Spleen (tissue), 11 donors: ENCODE measurements around the gene ESYT2. TPM values are rescaled to one million over a fixed set of nuclear protein-coding genes. Genes with fewer than 3 reads are reported as not detected.
A peak's percentile ranks its signal among the peaks of the same experiment; 100 is the strongest.

Experiments used
- DNase-seq: peaks from one replicate; pipeline ENCODE4 v3.0.0-alpha.2; 2020
- H3K27ac ChIP-seq, 8 donors: fragments of 200-600 bp; sonication (generic) in 7 of 8; 1 replicate in 4 of 8; 2 replicates in 4 of 8; pipeline versions ENCODE4 v1.5.0 to v1.8.0; 2016 to 2021; ENCODE audit warnings: inconsistent platforms in 4 of 8, mild to moderate bottlenecking in 4 of 8, moderate library complexity in 1 of 8
- H3K27me3 ChIP-seq, 7 donors: fragments of 200-600 bp; sonication (generic) in 6 of 7; replicated peaks in 1 of 7; 1 replicate in 4 of 7; 2 replicates in 3 of 7; pipeline versions ENCODE4 v1.5.0 to v1.8.0; 2016 to 2021; ENCODE audit warnings: inconsistent platforms in 3 of 7, mild to moderate bottlenecking in 1 of 7
- H3K36me3 ChIP-seq, 6 donors: fragments of 200-600 bp; sonication (generic) in 5 of 6; 1 replicate in 4 of 6; 2 replicates in 2 of 6; pipeline versions ENCODE4 v1.5.0 to v1.8.0; 2016 to 2021; ENCODE audit warnings: inconsistent platforms in 2 of 6
- H3K4me1 ChIP-seq, 6 donors: fragments of 200-600 bp; sonication (generic) in 5 of 6; 1 replicate in 3 of 6; 2 replicates in 3 of 6; pipeline versions ENCODE4 v1.5.0 to v1.8.0; 2016 to 2021; ENCODE audit warnings: inconsistent platforms in 3 of 6
- H3K4me3 ChIP-seq, 8 donors: fragments of 200-600 bp; sonication (generic) in 7 of 8; 1 replicate in 4 of 8; 2 replicates in 4 of 8; pipeline versions ENCODE4 v1.5.0 to v1.8.0; 2016 to 2021; ENCODE audit warnings: inconsistent platforms in 4 of 8, mild to moderate bottlenecking in 4 of 8, moderate library complexity in 2 of 8
- H3K9me3 ChIP-seq, 8 donors: fragments of 200-600 bp; sonication (generic) in 7 of 8; 1 replicate in 4 of 8; 2 replicates in 4 of 8; pipeline versions ENCODE4 v1.5.0 to v1.8.0; 2016 to 2021; ENCODE audit warnings: inconsistent platforms in 4 of 8
- POLR2A ChIP-seq, 3 donors: fragments of 450-650 bp; IDR thresholded peaks; one replicate each; pipeline ENCODE4 v1.5.1; 2017; ENCODE audit warnings: antibody characterized with exemption in 3 of 3, mild to moderate bottlenecking in 1 of 3
- POLR2AphosphoS5 ChIP-seq, 3 donors: sonication (generic); formaldehyde crosslinking; IDR thresholded peaks; one replicate each; pipeline ENCODE4 v1.5.1; 2017; ENCODE audit warnings: antibody characterized with exemption in 3 of 3
- WGBS, 5 donors: extraction: QIAGEN DNeasy Blood & Tissue Kit in 3 of 5; methylation state at CpG; one replicate each; pipeline versions ENCODE4 v1.1.5 to v1.1.7; 2013 to 2018; 5-methylcytosine and 5-hydroxymethylcytosine counted together
- intact Hi-C: fragments of 100-400 bp; cut with DNase I; formaldehyde crosslinking; loops from one replicate; pipeline ENCODE4 v1.15.0; 2023; ENCODE audit warnings: low total_unique reads
- polyA plus RNA-seq, 3 donors: library from polyadenylated mRNA; stranded (reverse); fragments of 200-250 nt; gene quantifications; one replicate each; pipeline ENCODE4 v1.2.1, GENCODE V29; 2013
- total RNA-seq, 7 donors: library from RNA; depleted of rRNA in 3 of 7; stranded (reverse); fragments of >200 nt in 3 of 7; fragmentation: NEBNext Ultra II Directional in 4 of 7; extraction: Animal tissue kit (Norgen Biotek cat#: 25700) in 4 of 7; gene quantifications; one replicate each; pipeline versions ENCODE4 v1.1.0 to v1.2.1, GENCODE V29; 2016 to 2021
- TF ChIP-seq, protein P1 (sequence below), 11 experiments: fragments of 200-600 bp in 7 of 11; fragments of 450-650 bp in 4 of 11; sonication (generic) in 4 of 11; IDR thresholded peaks in 8 of 11; conservative IDR thresholded peaks in 3 of 11; 1 replicate in 7 of 11; 2 replicates in 4 of 11; pipeline versions ENCODE4 v1.4.0 to v1.8.0; 2016 to 2021; ENCODE audit warnings: antibody characterized with exemption in 11 of 11, inconsistent platforms in 4 of 11, mild to moderate bottlenecking in 1 of 11
- donor health status: healthy with polysubstance abuse.
- donor health status: DM: no; HTN: no; CAD: no; lungs with moderate emphysema.
- donor health status: DM: no; HTN: no; CAD: no.
- donor health status: Bipolar disorder and iron deficiency.
- donor health status: healthy.
- donor health status: DM: no; HTN: no; CAD: no.
- donor health status: DM: yes; HTN: yes; CAD: no.

The ESYT2 gene
- total and polyA plus RNA-seq, 10 donors, result 6.6 to 61.0 (median 45.9) TPM

DNA sequence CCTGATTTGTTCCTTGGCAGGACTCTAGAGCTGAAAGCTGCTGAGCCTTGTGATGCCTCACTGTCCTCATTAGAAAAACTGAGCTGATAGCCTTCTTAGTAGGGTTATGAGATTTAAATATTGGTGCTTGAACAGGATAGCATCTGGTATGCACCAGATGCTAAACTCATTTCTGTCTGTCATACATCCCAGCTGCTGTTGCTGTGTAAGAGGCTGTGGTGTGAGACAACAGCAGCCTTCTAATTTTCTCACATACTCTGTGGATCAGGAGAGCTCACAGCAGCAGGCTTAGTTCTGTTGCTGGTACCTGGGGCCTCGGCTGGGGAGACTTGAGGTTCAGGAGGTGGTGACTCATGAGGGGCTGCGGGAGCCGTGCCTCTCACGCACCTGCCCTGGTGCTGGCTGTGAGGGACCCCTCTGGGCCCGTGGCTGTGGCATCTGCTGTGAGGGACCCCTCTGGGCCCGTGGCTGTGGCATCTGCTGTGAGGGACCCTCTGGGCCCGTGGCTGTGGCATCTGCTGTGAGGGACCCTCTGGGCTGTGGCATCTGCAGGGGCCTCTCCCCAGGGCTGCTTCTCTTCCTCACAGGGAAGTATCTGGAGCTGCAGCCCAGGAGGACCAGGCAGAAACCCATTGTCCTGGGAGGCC lies 39.6 kb upstream of the ESYT2 start:
- DNase-seq, result no peak
- Histone ChIP-seq H3K4me3 (no peak overlapping the region), H3K4me1 (peaks cover 7 to 24% (median 12%) of the 10 kb centered on the region in 6 donors), H3K27me3 (no peaks in the 10 kb centered on the region), H3K9me3 (no peaks in the 10 kb centered on the region), H3K36me3 (peaks cover 0 to 39% (median 13%) of the 10 kb centered on the region in 6 donors), H3K27ac (no peak overlapping the region)
- intact Hi-C loops, result no loop called here
- TF ChIP-seq, protein P1, sequence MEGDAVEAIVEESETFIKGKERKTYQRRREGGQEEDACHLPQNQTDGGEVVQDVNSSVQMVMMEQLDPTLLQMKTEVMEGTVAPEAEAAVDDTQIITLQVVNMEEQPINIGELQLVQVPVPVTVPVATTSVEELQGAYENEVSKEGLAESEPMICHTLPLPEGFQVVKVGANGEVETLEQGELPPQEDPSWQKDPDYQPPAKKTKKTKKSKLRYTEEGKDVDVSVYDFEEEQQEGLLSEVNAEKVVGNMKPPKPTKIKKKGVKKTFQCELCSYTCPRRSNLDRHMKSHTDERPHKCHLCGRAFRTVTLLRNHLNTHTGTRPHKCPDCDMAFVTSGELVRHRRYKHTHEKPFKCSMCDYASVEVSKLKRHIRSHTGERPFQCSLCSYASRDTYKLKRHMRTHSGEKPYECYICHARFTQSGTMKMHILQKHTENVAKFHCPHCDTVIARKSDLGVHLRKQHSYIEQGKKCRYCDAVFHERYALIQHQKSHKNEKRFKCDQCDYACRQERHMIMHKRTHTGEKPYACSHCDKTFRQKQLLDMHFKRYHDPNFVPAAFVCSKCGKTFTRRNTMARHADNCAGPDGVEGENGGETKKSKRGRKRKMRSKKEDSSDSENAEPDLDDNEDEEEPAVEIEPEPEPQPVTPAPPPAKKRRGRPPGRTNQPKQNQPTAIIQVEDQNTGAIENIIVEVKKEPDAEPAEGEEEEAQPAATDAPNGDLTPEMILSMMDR (IDR thresholded peaks at IDR 0.05 in 8 of 11, conservative IDR thresholded peaks at IDR 0.05 in 3 of 11), result no peak
- TF ChIP-seq POLR2AphosphoS5 (IDR thresholded peaks at IDR 0.05) (no peak), POLR2A (IDR thresholded peaks at IDR 0.05) (no peak)
- 66 to 75% (median 70%) methylated on average over 6 to 7 of the region's 7 CpGs for WGBS, 5 donors

DNA sequence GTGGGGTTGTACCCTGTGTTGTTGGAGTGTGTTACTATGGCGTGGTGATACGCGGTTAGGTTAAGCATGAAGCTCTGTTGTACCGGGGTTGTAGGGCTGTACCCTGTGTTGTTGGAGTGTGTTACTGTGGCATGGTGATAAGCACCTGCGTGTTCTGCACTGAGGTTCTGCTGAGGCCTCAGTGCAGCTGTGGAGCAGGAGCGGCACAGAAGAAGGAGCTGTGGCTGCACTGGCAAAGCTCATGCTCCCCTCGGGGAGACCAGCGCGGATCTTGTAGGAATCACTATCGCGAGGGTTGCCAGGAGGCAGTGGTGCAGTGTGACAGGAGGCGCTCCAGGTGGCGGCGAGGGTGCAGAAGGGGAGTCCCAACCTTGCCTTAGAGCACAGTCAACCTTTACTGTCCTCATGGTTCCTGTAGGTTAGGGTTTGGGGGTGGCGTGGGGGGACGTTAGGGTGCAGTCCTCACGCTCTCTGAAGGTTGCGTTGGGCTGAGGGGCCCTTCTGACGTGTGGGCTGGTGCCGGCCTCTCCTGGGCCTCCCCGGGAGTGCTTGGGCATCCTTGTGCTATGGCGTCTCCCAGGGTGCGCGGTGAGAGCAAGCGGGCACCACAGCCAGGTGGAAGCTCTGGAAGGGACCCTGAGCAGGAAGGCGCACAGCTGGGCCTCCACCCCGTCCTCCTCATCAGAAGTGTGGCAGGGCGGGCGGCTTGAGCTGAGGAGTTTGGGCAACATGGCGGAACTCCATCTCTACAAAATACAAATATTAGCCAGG lies 38.1 kb upstream of the ESYT2 start:
- H3K27ac ChIP-seq, result no peak overlapping the region
- H3K9me3 ChIP-seq, result no peaks in the 10 kb centered on the region
- H3K27me3 ChIP-seq, result no peaks in the 10 kb centered on the region
- no peak overlapping the region for H3K4me3 ChIP-seq
- peaks cover 7 to 35% (median 12%) of the 10 kb centered on the region in 6 donors for H3K4me1 ChIP-seq
- 95 to 98% (median 97%) methylated on average over 25 to 30 of the region's 30 CpGs for WGBS, 5 donors
- H3K36me3 ChIP-seq, result peaks cover 0 to 25% (median 12%) of the 10 kb centered on the region in 6 donors
- TF ChIP-seq POLR2A (IDR thresholded peaks at IDR 0.05), result no peak
- TF ChIP-seq, protein P1 (IDR thresholded peaks at IDR 0.05 in 8 of 11, conservative IDR thresholded peaks at IDR 0.05 in 3 of 11), result no peak
- DNase-seq, result no peak
- intact Hi-C loops, result no loop called here

DNA sequence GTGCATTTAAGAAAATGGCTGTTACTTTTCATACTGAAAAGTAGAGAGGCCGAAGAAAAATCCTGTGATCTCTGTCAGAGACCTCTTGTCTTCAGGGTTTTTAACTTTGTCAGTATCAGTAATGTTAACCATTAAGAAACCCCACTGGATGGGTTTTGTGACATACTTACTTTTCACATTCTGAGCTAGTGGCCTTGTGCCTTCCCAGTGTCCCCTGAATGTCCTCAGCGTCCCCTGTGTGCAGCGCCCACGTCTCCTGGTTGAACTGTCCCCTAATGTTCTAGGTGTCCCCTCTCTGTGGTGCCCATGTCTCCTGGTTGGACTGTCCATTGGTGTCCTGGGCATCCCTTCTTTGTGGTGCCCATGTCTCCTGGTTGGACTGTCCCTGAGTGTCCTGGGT lies 36.7 kb upstream of the ESYT2 start:
- H3K4me1 ChIP-seq, result peaks cover 7 to 35% (median 12%) of the 10 kb centered on the region in 6 donors
- H3K4me3 ChIP-seq, result no peak overlapping the region
- H3K27me3 ChIP-seq, result no peaks in the 10 kb centered on the region
- 88 to 95% (median 92%) methylated on average over 4 of the region's 4 CpGs for WGBS, 5 donors
- TF ChIP-seq POLR2A (IDR thresholded peaks at IDR 0.05) (no peak), POLR2AphosphoS5 (IDR thresholded peaks at IDR 0.05) (no peak)
- TF ChIP-seq, protein P1 (IDR thresholded peaks at IDR 0.05 in 8 of 11, conservative IDR thresholded peaks at IDR 0.05 in 3 of 11), result no peak
- peak overlapping the region in 2 of 8 donors; percentile 86 to 87 for H3K27ac ChIP-seq
- intact Hi-C loops, result no loop called here
- no peaks in the 10 kb centered on the region for H3K9me3 ChIP-seq
- H3K36me3 ChIP-seq, result peaks cover 0 to 10% (median 3%) of the 10 kb centered on the region in 6 donors
- no peak for DNase-seq

DNA sequence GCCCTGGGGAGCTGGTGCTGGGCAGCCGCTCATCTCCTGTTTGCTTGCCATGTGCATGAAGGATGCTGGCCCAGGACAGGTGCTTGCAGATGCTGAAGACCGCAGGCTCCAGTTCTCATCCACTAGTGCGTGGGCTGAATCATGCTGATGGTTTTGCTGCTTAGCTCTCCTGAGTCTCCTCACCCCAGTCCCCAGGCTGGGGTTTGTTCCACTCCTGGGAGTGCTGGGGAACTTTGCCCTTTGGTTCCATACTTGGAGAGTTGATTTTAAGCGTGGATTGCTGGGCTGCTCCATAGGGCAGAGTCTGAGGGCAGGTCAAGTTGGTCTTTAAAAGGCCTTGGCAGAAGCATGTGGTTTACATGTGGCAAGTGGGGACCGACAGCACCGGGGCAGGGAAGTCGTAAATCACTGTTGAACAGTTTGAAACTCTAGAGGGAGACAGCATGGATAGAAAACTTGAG lies 36.2 kb upstream of the ESYT2 start:
- DNase-seq, result no peak
- WGBS, 5 donors, result 37 to 51% (median 44%) methylated on average over 7 of the region's 7 CpGs
- H3K9me3 ChIP-seq, result no peaks in the 10 kb centered on the region
- no peak overlapping the region for H3K4me3 ChIP-seq
- intact Hi-C loops, result no loop called here
- peaks cover 7 to 35% (median 12%) of the 10 kb centered on the region in 6 donors for H3K4me1 ChIP-seq
- no peaks in the 10 kb centered on the region for H3K27me3 ChIP-seq
- TF ChIP-seq POLR2A (IDR thresholded peaks at IDR 0.05) (no peak), POLR2AphosphoS5 (IDR thresholded peaks at IDR 0.05) (peak in 1 of 3 donors; percentile 38)
- TF ChIP-seq, protein P1 (IDR thresholded peaks at IDR 0.05 in 8 of 11, conservative IDR thresholded peaks at IDR 0.05 in 3 of 11), result no peak
- peaks cover 0 to 5% (median 0%) of the 10 kb centered on the region in 6 donors for H3K36me3 ChIP-seq
- H3K27ac ChIP-seq, result peak overlapping the region in 2 of 8 donors; percentile 86 to 87
